Measurements from ENCODE around the gene FBXL5.

The FBXL5 gene, protein sequence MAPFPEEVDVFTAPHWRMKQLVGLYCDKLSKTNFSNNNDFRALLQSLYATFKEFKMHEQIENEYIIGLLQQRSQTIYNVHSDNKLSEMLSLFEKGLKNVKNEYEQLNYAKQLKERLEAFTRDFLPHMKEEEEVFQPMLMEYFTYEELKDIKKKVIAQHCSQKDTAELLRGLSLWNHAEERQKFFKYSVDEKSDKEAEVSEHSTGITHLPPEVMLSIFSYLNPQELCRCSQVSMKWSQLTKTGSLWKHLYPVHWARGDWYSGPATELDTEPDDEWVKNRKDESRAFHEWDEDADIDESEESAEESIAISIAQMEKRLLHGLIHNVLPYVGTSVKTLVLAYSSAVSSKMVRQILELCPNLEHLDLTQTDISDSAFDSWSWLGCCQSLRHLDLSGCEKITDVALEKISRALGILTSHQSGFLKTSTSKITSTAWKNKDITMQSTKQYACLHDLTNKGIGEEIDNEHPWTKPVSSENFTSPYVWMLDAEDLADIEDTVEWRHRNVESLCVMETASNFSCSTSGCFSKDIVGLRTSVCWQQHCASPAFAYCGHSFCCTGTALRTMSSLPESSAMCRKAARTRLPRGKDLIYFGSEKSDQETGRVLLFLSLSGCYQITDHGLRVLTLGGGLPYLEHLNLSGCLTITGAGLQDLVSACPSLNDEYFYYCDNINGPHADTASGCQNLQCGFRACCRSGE

DNA sequence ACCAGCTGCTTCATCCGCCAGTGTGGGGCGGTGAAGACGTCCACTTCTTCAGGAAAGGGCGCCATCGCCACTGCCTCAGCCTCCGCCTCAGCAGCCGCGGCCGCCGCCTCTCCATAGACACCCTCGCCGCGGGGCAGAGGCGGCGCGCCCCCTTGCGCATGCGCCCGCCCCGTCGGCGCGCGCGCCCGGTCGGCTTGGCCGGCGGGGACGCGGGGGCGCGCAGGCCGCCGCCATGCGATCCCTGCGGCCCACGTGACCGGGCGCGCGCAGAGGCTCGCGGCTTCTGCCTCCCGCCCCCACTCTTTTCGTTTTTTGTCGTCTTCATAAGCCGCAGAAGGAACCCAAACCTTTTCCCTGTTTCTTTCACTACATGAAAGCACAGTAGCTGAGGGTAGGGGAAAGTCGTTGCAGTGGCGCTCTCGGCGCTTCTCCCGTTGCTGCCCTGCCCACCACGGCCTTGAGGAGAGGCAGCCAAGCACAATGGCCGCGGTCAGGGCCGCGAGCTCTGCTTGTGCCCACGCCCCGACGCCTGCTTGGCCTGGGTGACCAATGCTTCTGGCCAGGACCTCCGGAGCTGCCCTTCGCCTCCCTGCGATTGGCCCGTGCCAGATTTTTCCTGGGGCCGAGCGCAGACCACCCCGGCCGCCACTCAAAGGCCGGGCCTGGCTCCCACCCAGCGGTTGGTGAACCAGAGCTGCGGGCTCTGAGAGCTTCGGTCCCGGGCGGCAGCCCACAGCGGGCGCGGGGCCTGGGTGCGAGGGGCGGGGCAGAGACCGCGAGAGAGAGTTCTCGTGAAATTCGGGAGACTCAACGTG lies at the start of gene FBXL5:
TSS of gene FBXL5 (minus strand) at position 135 of the 815 bp plus-strand sequence. CDS start at position 65, 70 bp downstream.
- DNase-seq (ENCODE audit: low read depth) = peak; percentile 52

- DNase-seq (ENCODE audit: low read depth) = no peak
These were observed 49.0 kb upstream of the FBXL5 start for GRCh38 chr4:15704129-15704528.

DNA sequence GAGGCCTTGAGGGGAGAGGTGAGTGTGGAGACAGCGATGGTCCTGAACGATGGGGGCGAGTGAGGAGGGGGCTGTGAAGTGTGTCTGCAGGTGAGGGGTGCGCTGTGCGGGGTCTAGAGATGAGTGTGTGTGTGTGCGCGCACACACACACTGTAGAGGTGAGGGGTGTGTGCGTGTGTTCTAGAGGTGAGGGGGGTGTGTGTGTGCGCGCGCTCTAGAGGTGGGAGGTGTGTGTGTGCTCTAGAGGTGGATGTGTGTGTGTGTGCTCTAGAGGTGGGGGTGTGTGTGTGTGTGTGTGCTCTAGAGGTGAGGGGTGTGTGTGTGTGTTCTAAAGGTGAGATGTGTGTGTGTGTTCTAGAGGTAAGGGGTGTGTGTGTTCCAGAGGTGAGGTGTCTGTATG lies 48.3 kb upstream of the FBXL5 start:
- DNase-seq (ENCODE audit: low read depth) = no peak

DNA sequence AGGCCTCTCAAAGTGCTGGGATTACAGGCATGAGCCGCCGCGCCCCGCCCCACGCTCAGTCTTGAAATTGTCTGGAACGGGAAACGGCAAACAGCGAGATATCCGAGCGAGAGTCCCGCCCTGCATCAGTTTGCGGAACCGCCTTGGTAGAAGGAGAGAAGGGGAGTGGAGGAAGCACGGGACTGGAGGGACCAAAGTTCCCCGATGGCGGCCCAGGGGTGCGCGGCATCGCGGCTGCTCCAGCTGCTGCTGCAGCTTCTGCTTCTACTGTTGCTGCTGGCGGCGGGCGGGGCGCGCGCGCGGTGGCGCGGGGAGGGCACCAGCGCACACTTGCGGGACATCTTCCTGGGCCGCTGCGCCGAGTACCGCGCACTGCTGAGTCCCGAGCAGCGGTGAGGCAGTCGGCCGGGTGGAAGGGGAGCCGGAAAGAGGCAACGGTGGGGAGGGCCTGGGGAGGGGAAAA lies 47.8 kb upstream of the FBXL5 start, which contains the start of gene BST1:
TSS of gene BST1 (plus strand) at position 125 of the 463 bp plus-strand sequence. CDS start at position 205, 80 bp downstream.
- DNase-seq (ENCODE audit: low read depth) = peak; percentile 27

DNA sequence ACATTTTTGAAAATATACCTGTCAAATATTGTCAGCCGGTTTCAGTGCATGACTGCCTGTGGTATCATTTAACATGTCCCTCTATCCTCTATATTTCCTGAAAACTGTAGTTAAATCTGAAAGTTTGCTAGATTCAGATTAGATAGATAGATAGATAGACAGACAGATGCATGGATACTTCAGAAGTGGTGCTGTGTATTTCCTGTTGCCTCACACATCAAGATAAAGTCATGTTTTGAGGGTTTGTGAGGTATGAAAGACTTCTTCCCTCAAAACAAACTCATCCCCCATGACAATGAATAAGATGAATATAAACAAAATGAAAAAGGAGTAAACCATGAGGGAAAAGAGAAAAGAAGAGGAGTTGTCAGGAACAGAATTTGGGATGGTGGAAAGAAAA lies 41.7 kb upstream of the FBXL5 start:
- DNase-seq (ENCODE audit: low read depth) = no peak

DNA sequence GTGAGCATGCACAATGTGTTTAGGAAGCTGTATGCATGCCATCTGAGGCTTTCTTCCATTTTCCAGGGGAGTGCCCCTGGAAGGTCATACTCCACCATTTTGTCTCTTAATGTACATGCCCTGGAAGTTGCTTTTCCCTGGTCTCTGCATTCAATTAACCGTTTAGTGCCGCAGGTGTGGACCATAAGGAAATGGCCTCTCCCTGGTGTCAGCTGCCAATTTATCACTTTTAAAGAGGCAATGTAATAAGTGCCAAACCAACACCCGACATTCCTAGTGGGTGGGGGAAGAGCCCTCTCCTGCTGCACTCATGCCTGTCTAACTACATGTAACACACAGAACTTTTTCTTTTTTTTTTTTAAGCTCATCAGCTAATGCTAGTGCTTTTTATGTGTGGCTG lies 40.6 kb upstream of the FBXL5 start:
- DNase-seq (ENCODE audit: low read depth) = no peak

GRCh38 chr4:15695240-15695699 lies 40.1 kb upstream of the FBXL5 start:
- no peak for DNase-seq (ENCODE audit: low read depth)

GRCh38 chr4:15694431-15694830 lies 39.3 kb upstream of the FBXL5 start:
- no peak for DNase-seq (ENCODE audit: low read depth)

DNA sequence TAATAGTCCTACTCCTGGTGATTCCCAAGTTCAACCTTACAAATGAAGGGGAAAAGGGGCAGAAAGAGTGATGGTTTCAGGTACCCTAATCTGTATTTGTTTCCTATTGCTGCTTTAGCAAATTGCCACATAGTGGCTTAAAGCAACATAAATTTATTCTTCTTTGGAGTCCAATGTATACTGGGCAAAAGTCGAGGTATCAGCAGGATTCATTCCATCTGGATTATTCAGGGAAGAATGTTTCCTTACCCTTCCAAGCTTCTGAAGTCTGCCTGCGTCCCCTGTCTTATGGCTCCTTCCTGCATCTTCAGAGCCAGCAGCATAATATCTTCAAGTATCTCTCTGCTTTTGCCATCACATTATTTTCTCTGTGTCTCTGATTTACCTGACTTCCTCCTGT lies 37.4 kb upstream of the FBXL5 start:
- no peak for DNase-seq (ENCODE audit: low read depth)

- DNase-seq (ENCODE audit: low read depth) = no peak
These were observed 36.4 kb upstream of the FBXL5 start for GRCh38 chr4:15691346-15692135.

- DNase-seq (ENCODE audit: low read depth) = no peak
These were observed 35.1 kb upstream of the FBXL5 start for GRCh38 chr4:15690020-15690809.

- no peak for DNase-seq (ENCODE audit: low read depth)
These were observed 34.4 kb upstream of the FBXL5 start for GRCh38 chr4:15689540-15689939.

- no peak for DNase-seq (ENCODE audit: low read depth)
These were observed 32.9 kb upstream of the FBXL5 start for GRCh38 chr4:15688051-15688450.

DNA sequence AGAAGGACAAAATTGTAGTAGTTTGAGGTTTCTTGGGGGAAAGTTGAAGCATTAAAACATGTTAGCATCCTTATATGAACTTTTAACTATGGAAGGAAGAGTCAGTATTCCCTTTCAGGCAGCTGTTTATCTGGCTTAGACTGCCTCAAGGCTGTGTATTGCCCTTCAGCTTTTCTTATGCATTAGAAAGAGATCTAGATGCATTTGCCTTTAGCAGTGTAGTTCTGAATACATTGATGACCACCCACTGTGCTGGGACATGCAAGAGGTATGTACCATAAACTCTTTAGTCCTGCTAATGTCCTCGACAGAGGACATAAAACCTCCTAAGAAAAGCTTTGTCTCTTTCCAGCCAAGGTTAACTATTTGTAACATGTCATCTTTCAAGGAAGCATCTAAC lies 29.3 kb upstream of the FBXL5 start:
- DNase-seq (ENCODE audit: low read depth) = no peak

DNA sequence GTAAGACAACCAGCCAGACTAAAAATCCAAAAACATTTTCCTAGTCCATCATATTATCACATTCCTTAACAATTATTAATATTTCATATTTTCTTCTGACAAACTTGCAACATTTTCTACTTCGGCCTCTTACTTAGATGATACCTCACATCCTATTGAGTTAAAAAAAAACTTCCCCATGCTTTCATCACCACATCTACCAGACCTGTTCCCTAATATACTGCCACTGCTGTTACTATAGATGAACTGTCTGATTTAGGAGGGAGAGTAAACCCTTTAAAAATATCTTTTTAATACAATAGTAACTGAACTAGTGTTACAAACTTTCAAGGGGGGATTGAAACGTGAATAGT lies 28.0 kb upstream of the FBXL5 start:
- DNase-seq (ENCODE audit: low read depth) = no peak

DNA sequence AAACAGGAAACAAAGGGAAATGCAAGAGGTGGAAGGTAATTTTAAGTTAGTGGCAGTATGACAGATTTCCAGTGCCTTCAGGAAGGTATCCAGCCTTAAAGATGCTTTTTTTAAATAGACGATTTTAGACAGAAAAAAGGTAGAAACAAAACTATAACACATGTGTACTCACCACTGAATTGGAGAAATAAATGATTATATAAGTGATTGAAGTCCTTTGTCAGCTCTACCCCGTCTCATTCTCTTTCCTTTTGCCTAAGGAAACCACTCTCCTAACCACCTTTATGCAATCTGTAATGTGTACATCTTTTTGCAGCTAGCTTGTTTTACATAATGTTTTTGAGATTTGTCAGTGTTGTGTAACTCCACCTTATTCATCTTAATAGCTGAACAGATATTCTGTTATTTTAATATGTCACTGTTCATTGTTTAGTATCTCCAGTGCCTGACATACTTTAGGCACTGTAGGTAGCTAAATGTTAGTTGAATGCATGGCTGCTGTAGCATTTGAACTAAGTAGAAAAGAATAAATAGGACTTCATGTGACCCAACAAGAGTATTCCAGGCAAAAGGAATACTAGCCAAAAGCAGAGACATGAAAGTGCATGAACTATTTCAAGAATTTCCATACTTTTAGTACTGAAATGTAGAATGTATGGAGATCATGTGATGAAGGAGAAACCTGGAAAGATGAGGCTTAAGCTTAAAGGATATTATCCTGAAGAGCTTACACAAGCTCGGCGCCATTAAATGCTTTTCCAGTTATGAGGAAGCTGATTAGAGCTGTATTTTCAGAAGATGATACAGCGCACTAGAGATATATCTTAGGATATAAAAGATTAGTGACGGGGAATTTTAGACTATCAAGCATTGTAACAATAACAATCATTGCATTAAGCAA lies 27.3 kb upstream of the FBXL5 start:
- DNase-seq (ENCODE audit: low read depth) = no peak

DNA sequence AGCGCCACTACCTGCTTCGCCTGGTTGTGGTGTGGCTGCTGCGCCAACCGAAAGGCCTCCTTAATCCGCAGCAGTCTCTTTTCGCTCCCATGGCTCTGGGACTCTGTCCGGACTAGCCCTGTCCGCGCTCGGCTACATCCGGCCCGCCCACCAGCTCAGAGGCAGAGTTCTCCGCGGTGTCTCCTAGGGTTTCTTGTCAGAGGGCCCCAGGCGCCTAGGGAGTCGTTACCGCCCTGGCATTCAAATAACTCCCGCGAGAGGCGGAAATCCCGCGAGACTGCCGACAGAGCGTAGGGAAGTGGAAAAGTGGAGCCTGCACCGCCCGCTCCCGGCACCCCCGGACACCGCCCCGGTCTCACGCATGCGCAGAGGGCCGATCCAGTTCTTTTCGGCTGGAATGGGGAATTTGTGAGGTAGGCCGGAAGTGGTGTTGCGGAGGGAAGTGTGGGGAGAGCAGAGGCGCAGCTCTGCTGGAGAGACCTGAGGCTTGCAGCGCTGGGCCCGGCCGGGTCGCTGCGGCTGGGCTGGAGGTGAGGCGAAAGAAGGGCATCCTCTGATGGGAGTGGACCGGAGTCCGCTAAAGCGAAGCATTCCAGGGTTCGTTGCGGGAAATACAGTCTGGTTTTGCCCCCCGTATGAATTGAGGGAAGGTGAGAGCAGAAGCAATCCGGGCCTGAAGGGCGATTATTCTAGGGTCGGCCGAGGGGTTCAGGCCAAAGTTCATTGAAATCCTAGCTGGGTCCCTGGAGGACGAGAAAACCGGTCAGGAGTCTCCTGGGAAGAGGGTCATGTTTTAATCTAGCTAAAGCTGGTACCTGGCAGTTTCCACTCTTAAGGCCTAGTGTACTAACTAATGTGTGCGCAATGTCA lies 26.4 kb upstream of the FBXL5 start, which contains the start of gene FAM200B:
TSS of gene FAM200B (plus strand) at position 456 of the 870 bp plus-strand sequence. CDS start 5,151 bp downstream, outside the sequence.
- peak; percentile 95 for DNase-seq (ENCODE audit: low read depth)

DNA sequence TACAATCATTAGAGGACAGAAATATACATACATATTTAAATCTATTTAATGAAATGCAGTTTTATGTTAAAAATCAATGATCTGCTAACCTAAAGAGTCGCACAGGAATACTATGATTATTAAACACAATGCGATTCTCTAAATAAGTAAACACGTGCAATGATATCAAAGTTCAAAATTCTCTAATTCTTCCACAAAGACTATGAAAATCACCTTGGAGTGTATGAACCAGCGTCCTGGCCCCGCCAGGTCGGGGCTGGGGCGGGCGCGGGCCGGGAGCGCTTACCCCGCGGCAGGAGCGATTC lies 25.9 kb upstream of the FBXL5 start:
- DNase-seq (ENCODE audit: low read depth) = no peak

GRCh38 chr4:15677507-15677988 lies 22.4 kb upstream of the FBXL5 start:
- no peak for DNase-seq (ENCODE audit: low read depth)
